Astrocyte (in vitro differentiated cells and primary cell): ENCODE results near the gene SHC4. TPM values are rescaled to one million over a fixed set of nuclear protein-coding genes. Genes with fewer than 3 reads are reported as not detected.

Experiments used
- DNase-seq: peaks from one replicate; pipeline ENCODE4 v3.0.0-alpha.2; 2010; ENCODE audit warnings: low read depth
- FAIRE-seq: peaks from 2 replicates; lab custom pipeline; 2011; peaks lifted over from hg19 to GRCh38; lab: Jason Lieb, UNC
- H2AFZ ChIP-seq: 2 replicates; pipeline ENCODE4 v1.6.0; 2012; ENCODE audit warnings: low read depth, low read length, inconsistent platforms
- H3K27ac ChIP-seq: 2 replicates; pipeline ENCODE4 v1.5.1; 2011; ENCODE audit warnings: low read depth, low read length, inconsistent platforms
- H3K27me3 ChIP-seq: 2 replicates; pipeline ENCODE4 v1.6.0; 2011; ENCODE audit warnings: low read length, inconsistent platforms; ENCODE audit not compliant: insufficient read depth
- H3K36me3 ChIP-seq: 2 replicates; pipeline ENCODE4 v1.5.1; 2011; ENCODE audit warnings: low read length, inconsistent platforms; ENCODE audit not compliant: insufficient read depth
- H3K4me1 ChIP-seq: 2 replicates; pipeline ENCODE4 v1.5.1; 2011; ENCODE audit warnings: low read length, inconsistent platforms; ENCODE audit not compliant: insufficient read depth
- H3K4me2 ChIP-seq: 2 replicates; pipeline ENCODE4 v1.6.0; 2012; ENCODE audit warnings: low read length, inconsistent platforms
- H3K4me3 ChIP-seq: 2 replicates; pipeline ENCODE4 v1.5.1; 2011; ENCODE audit warnings: low read depth, mild to moderate bottlenecking, low read length, inconsistent platforms; ENCODE audit not compliant: insufficient read depth
- H3K79me2 ChIP-seq: 2 replicates; pipeline ENCODE4 v1.6.0; 2012; ENCODE audit warnings: mild to moderate bottlenecking, low read length, inconsistent platforms; ENCODE audit not compliant: insufficient read depth
- H3K9ac ChIP-seq: 2 replicates; pipeline ENCODE4 v1.6.0; 2012; ENCODE audit warnings: mild to moderate bottlenecking, low read length, inconsistent platforms
- H3K9me3 ChIP-seq: 2 replicates; pipeline ENCODE4 v1.5.1; 2012; ENCODE audit warnings: low read depth, mild to moderate bottlenecking, low read length, inconsistent platforms; ENCODE audit not compliant: insufficient read depth
- H4K20me1 ChIP-seq: 2 replicates; pipeline ENCODE4 v1.6.0; 2012; ENCODE audit warnings: low read length, inconsistent platforms; ENCODE audit not compliant: insufficient read depth
- H3K27ac Mint-ChIP-seq: one replicate; pipeline ENCODE4 v1.8.0; 2021; ENCODE audit warnings: mild to moderate bottlenecking, mixed read lengths; ENCODE audit not compliant: unreplicated experiment
- H3K27me3 Mint-ChIP-seq: one replicate; pipeline ENCODE4 v1.8.0; 2021; ENCODE audit warnings: low read depth, mixed read lengths; ENCODE audit not compliant: unreplicated experiment
- H3K36me3 Mint-ChIP-seq: one replicate; pipeline ENCODE4 v1.8.0; 2021; ENCODE audit warnings: low read depth, mixed read lengths; ENCODE audit not compliant: unreplicated experiment
- H3K4me1 Mint-ChIP-seq: one replicate; pipeline ENCODE4 v1.8.0; 2021; ENCODE audit warnings: low read depth, mixed read lengths; ENCODE audit not compliant: unreplicated experiment
- H3K4me3 Mint-ChIP-seq: one replicate; pipeline ENCODE4 v1.8.0; 2021; ENCODE audit warnings: mild to moderate bottlenecking, moderate library complexity, mixed read lengths; ENCODE audit not compliant: unreplicated experiment
- H3K9me3 Mint-ChIP-seq: one replicate; pipeline ENCODE4 v1.8.0; 2021; ENCODE audit warnings: mild to moderate bottlenecking, mixed read lengths; ENCODE audit not compliant: unreplicated experiment
- EZH2 ChIP-seq: IDR thresholded peaks from 2 replicates; pipeline ENCODE4 v1.6.1; 2012; ENCODE audit warnings: mild to moderate bottlenecking, low read length, inconsistent platforms; ENCODE audit not compliant: insufficient read depth
- total RNA-seq: library from RNA; stranded (reverse); gene quantifications from 2 replicates; pipeline ENCODE4 v1.2.1, GENCODE V29; 2021
- TF ChIP-seq, protein P1 (sequence below): IDR thresholded peaks from 2 replicates; pipeline ENCODE4 v1.5.1; 2011; ENCODE audit warnings: low read depth, mild to moderate bottlenecking, inconsistent platforms, low read length, moderate library complexity; ENCODE audit not compliant: insufficient read depth

Gene SHC4
- total RNA-seq, 1 donor from 2014 or later: 2.7 TPM

DNA sequence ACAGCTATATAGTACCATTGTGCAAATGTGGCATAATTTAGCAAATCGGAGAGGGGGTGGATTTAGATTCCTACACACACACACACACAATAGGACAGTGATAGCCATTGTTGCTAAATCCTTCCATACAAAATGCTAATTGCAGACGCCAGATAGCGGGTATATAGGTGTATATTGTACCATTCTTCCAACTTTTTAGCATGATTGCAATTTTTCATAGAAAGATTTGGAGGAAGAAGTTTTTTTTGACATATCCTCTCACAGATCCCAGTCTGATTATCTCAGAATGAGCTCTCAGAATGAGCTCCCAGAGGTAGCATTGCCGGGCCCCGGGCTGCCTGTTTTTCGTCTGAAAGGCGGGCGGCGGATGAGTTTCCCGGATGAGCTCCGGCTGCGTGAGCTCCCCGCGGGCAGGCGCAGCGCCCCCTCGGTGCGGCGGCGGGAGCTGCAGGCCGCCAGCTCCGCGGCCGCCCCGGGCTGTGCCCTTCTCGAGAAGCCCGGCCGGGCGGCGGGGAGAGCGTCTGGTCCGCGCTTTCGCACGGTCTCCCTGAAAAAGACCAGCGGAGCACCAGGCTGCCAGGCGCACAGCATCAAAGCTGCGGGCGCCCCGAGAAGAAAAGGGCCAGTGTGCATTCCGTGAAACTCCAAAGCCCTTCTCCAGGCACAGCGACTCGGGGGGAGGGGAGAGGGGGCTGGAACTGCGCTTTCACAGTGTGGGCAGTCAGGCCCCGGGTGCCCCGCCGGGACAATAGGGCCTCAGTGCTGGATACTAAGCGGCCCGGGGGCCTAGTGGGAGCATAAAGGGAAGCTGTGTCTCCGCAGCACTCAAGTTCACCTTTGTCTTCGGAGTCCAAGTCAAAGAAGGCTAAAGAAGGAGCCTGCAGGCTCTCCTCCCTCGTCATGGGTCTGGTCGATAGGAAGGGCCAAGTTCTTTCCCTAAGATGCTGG, 12.0 kb upstream of the SHC4 start:
- Mint-ChIP-seq H3K27me3 (no peaks in the 10 kb centered on the region), H3K4me1 (peaks cover 7% of the 10 kb centered on the region), H3K4me3 (peak overlapping the region; percentile 42), H3K9me3 (peaks cover under 1% of the 10 kb centered on the region), H3K36me3 (peaks cover 1% of the 10 kb centered on the region), H3K27ac (peak overlapping the region; percentile 58)
- H3K79me2 ChIP-seq: no peaks in the 10 kb centered on the region
- no peaks in the 10 kb centered on the region for H3K36me3 ChIP-seq
- peak overlapping the region; percentile 96 for H2AFZ ChIP-seq
- peak overlapping the region; percentile 53 for H3K4me3 ChIP-seq
- FAIRE-seq (no peak), DNase-seq (peak; percentile 63)
- peaks cover 5% of the 10 kb centered on the region for H3K4me1 ChIP-seq
- no peaks in the 10 kb centered on the region for H3K27me3 ChIP-seq
- H4K20me1 ChIP-seq: no peaks in the 10 kb centered on the region
- peak overlapping the region; percentile 83 for H3K4me2 ChIP-seq
- peak overlapping the region; percentile 76 for H3K9ac ChIP-seq
- TF ChIP-seq, protein P1, sequence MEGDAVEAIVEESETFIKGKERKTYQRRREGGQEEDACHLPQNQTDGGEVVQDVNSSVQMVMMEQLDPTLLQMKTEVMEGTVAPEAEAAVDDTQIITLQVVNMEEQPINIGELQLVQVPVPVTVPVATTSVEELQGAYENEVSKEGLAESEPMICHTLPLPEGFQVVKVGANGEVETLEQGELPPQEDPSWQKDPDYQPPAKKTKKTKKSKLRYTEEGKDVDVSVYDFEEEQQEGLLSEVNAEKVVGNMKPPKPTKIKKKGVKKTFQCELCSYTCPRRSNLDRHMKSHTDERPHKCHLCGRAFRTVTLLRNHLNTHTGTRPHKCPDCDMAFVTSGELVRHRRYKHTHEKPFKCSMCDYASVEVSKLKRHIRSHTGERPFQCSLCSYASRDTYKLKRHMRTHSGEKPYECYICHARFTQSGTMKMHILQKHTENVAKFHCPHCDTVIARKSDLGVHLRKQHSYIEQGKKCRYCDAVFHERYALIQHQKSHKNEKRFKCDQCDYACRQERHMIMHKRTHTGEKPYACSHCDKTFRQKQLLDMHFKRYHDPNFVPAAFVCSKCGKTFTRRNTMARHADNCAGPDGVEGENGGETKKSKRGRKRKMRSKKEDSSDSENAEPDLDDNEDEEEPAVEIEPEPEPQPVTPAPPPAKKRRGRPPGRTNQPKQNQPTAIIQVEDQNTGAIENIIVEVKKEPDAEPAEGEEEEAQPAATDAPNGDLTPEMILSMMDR: peak; percentile 62
- no peak for TF ChIP-seq EZH2
- peak overlapping the region; percentile 59 for H3K27ac ChIP-seq
- no peaks in the 10 kb centered on the region for H3K9me3 ChIP-seq

DNA sequence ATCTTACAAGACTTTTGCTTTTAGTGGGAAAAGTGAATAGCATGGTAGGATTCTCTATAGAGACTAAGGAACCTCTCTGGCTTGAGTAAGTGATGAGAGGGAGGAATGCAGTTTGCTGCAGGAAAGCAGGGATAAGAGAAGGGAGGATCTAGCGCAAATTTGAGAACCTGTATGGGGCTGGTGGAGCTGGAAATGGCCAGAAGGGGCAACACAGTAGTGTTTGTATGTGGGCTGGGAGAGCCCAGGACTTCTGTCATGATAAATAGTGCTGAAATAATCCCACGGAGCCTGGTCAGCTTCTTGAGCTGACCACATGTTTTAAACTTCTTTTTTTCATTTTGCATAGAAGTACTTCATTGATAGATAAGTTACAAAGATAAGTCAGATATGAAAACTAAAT, 11.2 kb upstream of the SHC4 start:
- TF ChIP-seq, protein P1: peak; percentile 11
- TF ChIP-seq EZH2: no peak
- H4K20me1 ChIP-seq: no peaks in the 10 kb centered on the region
- H2AFZ ChIP-seq: no peak overlapping the region
- H3K27ac ChIP-seq: no peak overlapping the region
- H3K4me2 ChIP-seq: no peak overlapping the region
- no peaks in the 10 kb centered on the region for H3K36me3 ChIP-seq
- no peak overlapping the region for H3K4me3 ChIP-seq
- H3K27me3 Mint-ChIP-seq: no peaks in the 10 kb centered on the region
- peak overlapping the region; percentile 23 for H3K4me3 Mint-ChIP-seq
- peaks cover 7% of the 10 kb centered on the region for H3K4me1 Mint-ChIP-seq
- DNase-seq (no peak), FAIRE-seq (no peak)
- peak overlapping the region; percentile 76 for H3K9ac ChIP-seq
- H3K79me2 ChIP-seq: no peaks in the 10 kb centered on the region
- H3K9me3 Mint-ChIP-seq: peaks cover 4% of the 10 kb centered on the region
- peak overlapping the region; percentile 15 for H3K27ac Mint-ChIP-seq
- H3K4me1 ChIP-seq: peaks cover 5% of the 10 kb centered on the region
- H3K36me3 Mint-ChIP-seq: peaks cover 1% of the 10 kb centered on the region
- H3K9me3 ChIP-seq: no peaks in the 10 kb centered on the region
- no peaks in the 10 kb centered on the region for H3K27me3 ChIP-seq
